ENCODE data around the gene UBASH3B.

DNA sequence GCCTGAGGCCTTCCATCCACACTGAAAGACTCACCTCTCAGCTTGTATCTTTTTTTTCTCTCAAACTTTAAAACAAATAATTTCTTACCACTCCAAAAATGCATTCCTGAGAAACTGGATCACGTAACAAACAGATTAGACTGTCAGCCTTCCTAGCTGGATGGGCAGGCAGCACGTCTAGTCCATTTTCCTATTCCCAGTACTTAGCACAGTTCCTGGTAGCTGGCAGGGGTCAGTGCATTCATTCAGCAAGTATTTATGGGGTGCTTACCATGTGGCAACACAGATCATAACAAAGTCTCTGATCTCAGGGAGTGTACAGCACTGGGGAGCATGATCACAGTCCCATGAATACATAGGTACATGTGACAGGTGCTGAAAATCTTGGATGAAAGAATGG lies 89.6 kb downstream of the UBASH3B start:
- TF ChIP-seq CTCF (conservative IDR thresholded peaks at IDR 0.05; ENCODE audit: low read length) (no peak), EZH2phosphoT487 (IDR thresholded peaks at IDR 0.05; ENCODE audit: borderline replicate concordance) (no peak)
